Loucy (cell line): ENCODE results near the gene ARHGAP25.

Source experiments
- H2AFZ ChIP-seq: fragments of 200-600 bp; sonication (generic); 2 replicates; pipeline ENCODE4 v1.6.0; 2016; ENCODE audit warnings: antibody characterized with exemption, mild to moderate bottlenecking, low read length, moderate library complexity
- H3F3A ChIP-seq: fragments of 200-600 bp; 2 replicates; pipeline ENCODE4 v1.6.0; 2016; ENCODE audit warnings: antibody characterized with exemption, low read depth, mild to moderate bottlenecking
- H3K27me3 ChIP-seq: fragments of 200-600 bp; sonication (generic); 2 replicates; pipeline ENCODE4 v1.6.1; 2014; ENCODE audit warnings: low read length, mild to moderate bottlenecking; ENCODE audit not compliant: insufficient read depth, poor library complexity, severe bottlenecking
- H3K36me3 ChIP-seq: fragments of 200-600 bp; sonication (generic); 2 replicates; pipeline ENCODE4 v1.6.1; 2016; ENCODE audit warnings: low read length; ENCODE audit not compliant: insufficient read depth
- H3K4me1 ChIP-seq: fragments of 200-600 bp; sonication (generic); 2 replicates; pipeline ENCODE4 v1.5.1; 2014; ENCODE audit warnings: low read length, mild to moderate bottlenecking; ENCODE audit not compliant: insufficient read depth, poor library complexity, severe bottlenecking
- H3K4me2 ChIP-seq: fragments of 200-600 bp; sonication (generic); 2 replicates; pipeline ENCODE4 v1.6.0; 2014; ENCODE audit warnings: antibody characterized with exemption, low read length, low read depth, mild to moderate bottlenecking; ENCODE audit not compliant: poor library complexity, severe bottlenecking
- H3K4me3 ChIP-seq: fragments of 200-600 bp; sonication (generic); 2 replicates; pipeline ENCODE4 v1.5.1; 2014; ENCODE audit warnings: low read length, mild to moderate bottlenecking, mixed read lengths; ENCODE audit not compliant: poor library complexity, severe bottlenecking
- H3K79me2 ChIP-seq: fragments of 200-600 bp; sonication (generic); 2 replicates; pipeline ENCODE4 v1.6.1; 2014; ENCODE audit warnings: low read length; ENCODE audit not compliant: insufficient read depth
- H3K9ac ChIP-seq: fragments of 200-600 bp; sonication (generic); 2 replicates; pipeline ENCODE4 v1.6.0; 2014; ENCODE audit warnings: mild to moderate bottlenecking, low read depth, low read length, moderate library complexity; ENCODE audit not compliant: poor library complexity, severe bottlenecking
- H3K9me2 ChIP-seq: fragments of 200-600 bp; sonication (generic); replicated peaks from 2 replicates; pipeline ENCODE4 v1.6.1; 2016; ENCODE audit warnings: low read depth, low read length, mixed read lengths
- H3K9me3 ChIP-seq: fragments of 200-600 bp; sonication (generic); 2 replicates; pipeline ENCODE4 v1.6.1; 2014; ENCODE audit warnings: mild to moderate bottlenecking, antibody characterized with exemption, low read length, low read depth; ENCODE audit not compliant: insufficient read depth
- H4K20me1 ChIP-seq: fragments of 200-600 bp; sonication (generic); 2 replicates; pipeline ENCODE4 v1.6.0; 2014; ENCODE audit warnings: antibody characterized with exemption, low read length, mild to moderate bottlenecking; ENCODE audit not compliant: insufficient read depth, poor library complexity, severe bottlenecking
- EZH2phosphoT487 ChIP-seq: fragments of 200-600 bp; IDR thresholded peaks from 2 replicates; pipeline ENCODE4 v1.6.1; 2018; ENCODE audit warnings: antibody characterized with exemption, mild to moderate bottlenecking, moderate library complexity, borderline replicate concordance
- TF ChIP-seq, protein P1 (sequence below): fragments of 200-600 bp; sonication (generic); conservative IDR thresholded peaks from 2 replicates; pipeline ENCODE4 v1.5.1; 2014; ENCODE audit warnings: mild to moderate bottlenecking, antibody characterized with exemption, low read length

ARHGAP25 gene

DNA sequence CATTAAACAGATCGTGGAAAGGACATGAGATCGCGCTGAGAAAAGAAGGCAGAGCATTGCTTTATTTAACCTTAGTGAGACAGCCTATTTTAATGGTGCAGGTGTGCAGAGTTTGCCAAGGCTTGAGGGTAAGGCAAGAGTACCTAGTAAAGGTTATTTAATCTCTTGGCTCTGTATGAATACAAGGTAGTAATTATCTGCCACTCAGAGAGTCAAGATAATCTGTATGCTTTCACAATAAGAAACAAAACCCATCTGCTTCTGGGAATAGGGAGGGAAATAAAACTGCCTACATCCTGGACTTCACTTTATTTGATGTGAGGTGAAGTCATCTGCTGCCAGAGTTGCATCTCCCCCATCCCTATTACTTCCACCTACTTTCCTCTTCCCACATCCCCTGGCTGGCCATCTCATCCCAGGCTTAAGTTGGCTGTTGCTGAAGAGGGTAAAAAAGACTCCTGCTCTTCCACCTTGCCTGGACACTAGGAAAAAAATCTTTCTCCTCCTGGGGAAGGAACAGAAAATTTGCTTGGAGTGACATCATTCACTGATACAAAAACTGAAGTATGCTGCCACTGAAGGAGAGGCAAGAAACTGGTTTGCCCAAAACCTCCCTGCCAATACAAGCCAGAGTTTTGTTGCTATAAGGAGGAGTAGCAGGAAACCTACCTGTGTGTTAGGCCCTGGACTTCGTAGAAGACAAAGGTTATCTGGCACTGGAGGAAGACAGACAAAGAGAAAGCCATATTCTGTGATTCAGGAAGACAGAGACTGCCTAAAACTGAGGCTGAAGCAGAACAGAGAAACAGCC, 35.8 kb upstream of the ARHGAP25 start:
- H3K4me3 ChIP-seq = no peak overlapping the region
- H3K9me2 ChIP-seq = no peaks in the 10 kb centered on the region
- peak overlapping the region; percentile 54; the same call in 1 of the 2 replicates for H2AFZ ChIP-seq
- H3K9me3 ChIP-seq = no peaks in the 10 kb centered on the region
- H3K36me3 ChIP-seq = no peaks in the 10 kb centered on the region
- TF ChIP-seq, protein P1, sequence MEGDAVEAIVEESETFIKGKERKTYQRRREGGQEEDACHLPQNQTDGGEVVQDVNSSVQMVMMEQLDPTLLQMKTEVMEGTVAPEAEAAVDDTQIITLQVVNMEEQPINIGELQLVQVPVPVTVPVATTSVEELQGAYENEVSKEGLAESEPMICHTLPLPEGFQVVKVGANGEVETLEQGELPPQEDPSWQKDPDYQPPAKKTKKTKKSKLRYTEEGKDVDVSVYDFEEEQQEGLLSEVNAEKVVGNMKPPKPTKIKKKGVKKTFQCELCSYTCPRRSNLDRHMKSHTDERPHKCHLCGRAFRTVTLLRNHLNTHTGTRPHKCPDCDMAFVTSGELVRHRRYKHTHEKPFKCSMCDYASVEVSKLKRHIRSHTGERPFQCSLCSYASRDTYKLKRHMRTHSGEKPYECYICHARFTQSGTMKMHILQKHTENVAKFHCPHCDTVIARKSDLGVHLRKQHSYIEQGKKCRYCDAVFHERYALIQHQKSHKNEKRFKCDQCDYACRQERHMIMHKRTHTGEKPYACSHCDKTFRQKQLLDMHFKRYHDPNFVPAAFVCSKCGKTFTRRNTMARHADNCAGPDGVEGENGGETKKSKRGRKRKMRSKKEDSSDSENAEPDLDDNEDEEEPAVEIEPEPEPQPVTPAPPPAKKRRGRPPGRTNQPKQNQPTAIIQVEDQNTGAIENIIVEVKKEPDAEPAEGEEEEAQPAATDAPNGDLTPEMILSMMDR = no peak
- no peak for TF ChIP-seq EZH2phosphoT487
- H3F3A ChIP-seq = no peaks in the 10 kb centered on the region
- no peak overlapping the region for H3K4me2 ChIP-seq
- H4K20me1 ChIP-seq = no peaks in the 10 kb centered on the region
- H3K4me1 ChIP-seq = no peaks in the 10 kb centered on the region
- H3K27me3 ChIP-seq = no peaks in the 10 kb centered on the region
- H3K9ac ChIP-seq = no peak overlapping the region
- H3K79me2 ChIP-seq = no peaks in the 10 kb centered on the region

- H3K4me1 ChIP-seq = no peaks in the 10 kb centered on the region
- H3K9ac ChIP-seq = no peak overlapping the region
- H3K4me2 ChIP-seq = no peak overlapping the region
- no peaks in the 10 kb centered on the region for H3K27me3 ChIP-seq
- no peaks in the 10 kb centered on the region for H4K20me1 ChIP-seq
- no peak overlapping the region for H3K4me3 ChIP-seq
- H3K9me2 ChIP-seq = no peaks in the 10 kb centered on the region
- no peaks in the 10 kb centered on the region for H3K79me2 ChIP-seq
- no peaks in the 10 kb centered on the region for H3K36me3 ChIP-seq
- no peaks in the 10 kb centered on the region for H3F3A ChIP-seq
- no peak overlapping the region for H2AFZ ChIP-seq
- TF ChIP-seq, protein P1 = no peak
- H3K9me3 ChIP-seq = no peaks in the 10 kb centered on the region
Observed at GRCh38 chr2:68700560-68700959, 34.1 kb upstream of the ARHGAP25 start.

GRCh38 chr2:68706637-68707036, 28.0 kb upstream of the ARHGAP25 start:
- TF ChIP-seq EZH2phosphoT487 = no peak
- TF ChIP-seq, protein P1 = no peak
- Histone ChIP-seq H3K27me3 (no peaks in the 10 kb centered on the region), H3K4me1 (peaks cover 16% of the 10 kb centered on the region), H3K36me3 (no peaks in the 10 kb centered on the region), H2AFZ (no peak overlapping the region), H3K4me3 (no peak overlapping the region), H3K9me3 (no peaks in the 10 kb centered on the region), H3K9me2 (no peaks in the 10 kb centered on the region), H3K4me2 (no peak overlapping the region), H3F3A (no peaks in the 10 kb centered on the region), H4K20me1 (no peaks in the 10 kb centered on the region), H3K9ac (no peak overlapping the region), H3K79me2 (no peaks in the 10 kb centered on the region)
